GM12878 (cell line): Measurements from ENCODE around the gene FNIP1. TPM values are rescaled to one million over a fixed set of nuclear protein-coding genes. Genes with fewer than 3 reads are reported as not detected.
"Not testable (repeated sequence)": the region's sequence is repeated elsewhere in the genome, so short reads cannot be mapped to it uniquely, and the experiment has no call there.

ENCODE experiments used
- ATAC-seq: fragments of 200-7000 bp; cut with Tn5 transposase; 3 replicates; pipeline ENCODE4 v1.9.1; 2020; ENCODE audit warnings: mild to moderate bottlenecking, moderate library complexity
- BruUV-seq: library from RNA; stranded (reverse); fragments of 400-500 nt; replicated peaks from 2 replicates; lab custom pipeline; 2021; lab: Mats Ljungman, UMichigan
- CTCF ChIA-PET: fragments of 300-600 bp; sonication (Branson Sonifier 250); formaldehyde crosslinking; extraction: SDS; loops from one replicate; lab custom pipeline; 2021; ENCODE audit warnings: inconsistent platforms; lab: Yijun Ruan, JAX
- POLR2A ChIA-PET: fragments of 350-600 bp; formaldehyde crosslinking; extraction: SDS; loops from one replicate; lab custom pipeline; 2021; ENCODE audit warnings: inconsistent platforms; lab: Charles Lee
- RAD21 ChIA-PET: fragments of 300-600 bp; sonication (Branson Sonifier 250); formaldehyde crosslinking; loops from one replicate; lab custom pipeline; 2023; ENCODE audit warnings: antibody characterized with exemption; ENCODE audit not compliant: unreplicated experiment; lab: Charles Lee
- SMC1A ChIA-PET: fragments of 300-600 bp; sonication (Branson Sonifier 250); formaldehyde crosslinking; loops from one replicate; lab custom pipeline; 2023; ENCODE audit not compliant: unreplicated experiment, uncharacterized antibody; lab: Charles Lee
- DNase-seq: peaks from one replicate; pipeline ENCODE4 v3.0.0-alpha.2; 2011; ENCODE audit warnings: low read depth, low spot score
- FAIRE-seq: peaks from 3 replicates; lab custom pipeline; 2011; peaks lifted over from hg19 to GRCh38; lab: Jason Lieb, UNC
- H2AFZ ChIP-seq: 2 replicates; pipeline ENCODE4 v1.6.0; 2011; ENCODE audit warnings: low read depth, low read length, control low read depth; ENCODE audit not compliant: control insufficient read depth
- H3K27ac ChIP-seq: 2 replicates; pipeline ENCODE4 v1.5.1; 2011; ENCODE audit warnings: control low read depth; ENCODE audit not compliant: control insufficient read depth, insufficient read depth
- H3K27me3 ChIP-seq, 2 experiments: replicated peaks in 1 of 2; 2 replicates each; pipeline versions ENCODE4 v1.6.0 to v1.6.1; 2011; ENCODE audit warnings: low read length in 1 of 2; ENCODE audit not compliant: control insufficient read depth in 2 of 2, insufficient read depth in 2 of 2
- H3K36me3 ChIP-seq, 2 experiments: 2 replicates each; pipeline ENCODE4 v1.5.1; 2011; ENCODE audit warnings: low read length in 1 of 2; ENCODE audit not compliant: control insufficient read depth in 2 of 2, insufficient read depth in 2 of 2
- H3K4me1 ChIP-seq: 2 replicates; pipeline ENCODE4 v1.6.1; 2011; ENCODE audit warnings: mild to moderate bottlenecking, low read length, moderate library complexity, mixed read lengths; ENCODE audit not compliant: control insufficient read depth, insufficient read depth
- H3K4me2 ChIP-seq: 2 replicates; pipeline ENCODE4 v1.6.0; 2011; ENCODE audit warnings: control low read depth; ENCODE audit not compliant: control insufficient read depth, insufficient read depth
- H3K4me3 ChIP-seq: fragments of 200-600 bp; sonication (generic); 2 replicates; pipeline ENCODE4 v1.5.1; 2016
- H3K79me2 ChIP-seq: 2 replicates; pipeline ENCODE4 v1.6.0; 2011; ENCODE audit warnings: low read length; ENCODE audit not compliant: control insufficient read depth, insufficient read depth
- H3K9ac ChIP-seq: 2 replicates; pipeline ENCODE4 v1.8.0; 2011; ENCODE audit warnings: low read length, control low read depth, mixed read lengths; ENCODE audit not compliant: control insufficient read depth, insufficient read depth
- H3K9me3 ChIP-seq: replicated peaks from 3 replicates; pipeline ENCODE4 v1.5.1; 2011; ENCODE audit warnings: mild to moderate bottlenecking, low read length; ENCODE audit not compliant: control insufficient read depth, insufficient read depth
- H4K20me1 ChIP-seq: 2 replicates; pipeline ENCODE4 v1.6.0; 2011; ENCODE audit not compliant: control insufficient read depth, insufficient read depth
- CREB1 ChIP-seq: IDR thresholded peaks from 2 replicates; pipeline ENCODE4 v1.6.1; 2012; ENCODE audit warnings: low read depth, mild to moderate bottlenecking, inconsistent platforms
- FOXK2 ChIP-seq: fragments of 450-650 bp; IDR thresholded peaks from 2 replicates; pipeline ENCODE4 v1.6.1; 2017; ENCODE audit warnings: mild to moderate bottlenecking, moderate library complexity
- KAT2A ChIP-seq: conservative IDR thresholded peaks from 2 replicates; pipeline ENCODE4 v1.6.1; 2011; ENCODE audit warnings: low read depth, low read length; ENCODE audit not compliant: control insufficient read depth
- MTA3 ChIP-seq: IDR thresholded peaks from 2 replicates; pipeline ENCODE4 v1.6.1; 2012; ENCODE audit warnings: low read length, inconsistent platforms, borderline replicate concordance
- STAT3 ChIP-seq: IDR thresholded peaks from 2 replicates; pipeline ENCODE4 v1.6.1; 2011; ENCODE audit warnings: low read depth, low read length, improper control_type of control experiment
- WGBS: methylation state at CpG from one replicate; pipeline ENCODE4 v1.1.6; 2016; ENCODE audit warnings: low lambda C conversion rate; ENCODE audit not compliant: insufficient replicate concordance, insufficient coverage; ENCODE audit errors: missing lambda C conversion rate; 5-methylcytosine and 5-hydroxymethylcytosine counted together
- in situ Hi-C: fragments of 300-500 bp; cut with MboI; formaldehyde crosslinking; loops from 9 replicates; pipeline ENCODE4 v1.14.3; 2018; ENCODE audit warnings: mixed read lengths
- intact Hi-C: fragments of 100-400 bp; cut with micrococcal nuclease; formaldehyde crosslinking; loops from one replicate; pipeline ENCODE4 v1.14.2; 2022; ENCODE audit not compliant: unreplicated experiment
- polyA plus RNA-seq, 11 experiments: library from polyadenylated mRNA; depleted of rRNA in 4 of 11; unstranded in 6 of 11; stranded (reverse) in 5 of 11; fragments of >200 nt; fragmentation: Nextera tagmentation in 4 of 11; fragmentation: Illumina TruSeq in 1 of 11; extraction: Ambion mirVana in 4 of 11; extraction: Trizol in 1 of 11; gene quantifications; 1 replicate in 1 of 11; 2 replicates in 10 of 11; pipeline versions ENCODE4 v1.2.1 to v1.2.3, GENCODE V29; 2011 to 2016; ENCODE audit warnings: inconsistent platforms in 2 of 11, missing spikeins in 2 of 11, low read depth in 1 of 11
- total RNA-seq, 4 experiments: library from RNA; depleted of rRNA in 3 of 4; stranded (reverse); fragments of >200 nt in 3 of 4; fragmentation: Illumina TruSeq in 1 of 4; extraction: Trizol in 1 of 4; gene quantifications; 2 replicates each; pipeline versions ENCODE4 v1.2.1 to v1.2.3, GENCODE V29; 2013 to 2021
- TF ChIP-seq, protein P1 (sequence below): fragments of 450-650 bp; IDR thresholded peaks from 2 replicates; pipeline ENCODE4 v1.6.1; 2018; ENCODE audit warnings: borderline replicate concordance, mild to moderate bottlenecking; ENCODE audit not compliant: partially characterized antibody
- TF ChIP-seq, protein P2 (sequence below): IDR thresholded peaks from 2 replicates; pipeline ENCODE4 v1.6.1; 2012; ENCODE audit warnings: mild to moderate bottlenecking, low read depth, low read length

The FNIP1 gene
- total and polyA plus RNA-seq, 10 of the 15 experiments (the other 5 are each of a cell fraction or from before 2014, with no cell fraction given) = 4.3 to 18.0 (median 14.0) TPM

DNA sequence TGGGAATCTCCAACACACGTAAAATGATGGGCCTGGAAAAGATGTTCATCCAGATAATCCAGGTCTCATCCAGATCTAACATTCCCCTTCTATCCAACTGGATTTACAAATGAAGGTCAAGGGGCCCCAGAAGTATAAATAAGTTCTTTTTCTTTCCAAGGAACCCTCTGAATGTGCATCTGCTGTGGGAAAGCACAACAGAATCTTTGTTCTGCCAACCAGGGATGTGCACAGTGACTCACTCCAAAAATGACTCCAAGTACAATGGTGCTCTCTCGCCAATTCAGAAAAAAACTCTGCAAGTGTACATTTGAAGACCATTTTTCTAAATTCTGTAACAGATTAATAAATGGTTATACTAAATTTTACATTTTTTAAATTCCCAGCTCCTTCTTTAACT lies 174.2 kb downstream of the FNIP1 start (continued):
- TF ChIP-seq, protein P1, sequence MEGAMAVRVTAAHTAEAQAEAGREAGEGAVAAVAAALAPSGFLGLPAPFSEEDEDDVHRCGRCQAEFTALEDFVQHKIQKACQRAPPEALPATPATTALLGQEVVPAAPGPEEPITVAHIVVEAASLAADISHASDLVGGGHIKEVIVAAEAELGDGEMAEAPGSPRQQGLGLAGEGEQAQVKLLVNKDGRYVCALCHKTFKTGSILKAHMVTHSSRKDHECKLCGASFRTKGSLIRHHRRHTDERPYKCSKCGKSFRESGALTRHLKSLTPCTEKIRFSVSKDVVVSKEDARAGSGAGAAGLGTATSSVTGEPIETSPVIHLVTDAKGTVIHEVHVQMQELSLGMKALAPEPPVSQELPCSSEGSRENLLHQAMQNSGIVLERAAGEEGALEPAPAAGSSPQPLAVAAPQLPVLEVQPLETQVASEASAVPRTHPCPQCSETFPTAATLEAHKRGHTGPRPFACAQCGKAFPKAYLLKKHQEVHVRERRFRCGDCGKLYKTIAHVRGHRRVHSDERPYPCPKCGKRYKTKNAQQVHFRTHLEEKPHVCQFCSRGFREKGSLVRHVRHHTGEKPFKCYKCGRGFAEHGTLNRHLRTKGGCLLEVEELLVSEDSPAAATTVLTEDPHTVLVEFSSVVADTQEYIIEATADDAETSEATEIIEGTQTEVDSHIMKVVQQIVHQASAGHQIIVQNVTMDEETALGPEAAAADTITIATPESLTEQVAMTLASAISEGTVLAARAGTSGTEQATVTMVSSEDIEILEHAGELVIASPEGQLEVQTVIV = no peak
- TF ChIP-seq KAT2A (no peak), STAT3 (no peak), CREB1 (no peak), FOXK2 (no peak), MTA3 (no peak)
- TF ChIP-seq, protein P2, sequence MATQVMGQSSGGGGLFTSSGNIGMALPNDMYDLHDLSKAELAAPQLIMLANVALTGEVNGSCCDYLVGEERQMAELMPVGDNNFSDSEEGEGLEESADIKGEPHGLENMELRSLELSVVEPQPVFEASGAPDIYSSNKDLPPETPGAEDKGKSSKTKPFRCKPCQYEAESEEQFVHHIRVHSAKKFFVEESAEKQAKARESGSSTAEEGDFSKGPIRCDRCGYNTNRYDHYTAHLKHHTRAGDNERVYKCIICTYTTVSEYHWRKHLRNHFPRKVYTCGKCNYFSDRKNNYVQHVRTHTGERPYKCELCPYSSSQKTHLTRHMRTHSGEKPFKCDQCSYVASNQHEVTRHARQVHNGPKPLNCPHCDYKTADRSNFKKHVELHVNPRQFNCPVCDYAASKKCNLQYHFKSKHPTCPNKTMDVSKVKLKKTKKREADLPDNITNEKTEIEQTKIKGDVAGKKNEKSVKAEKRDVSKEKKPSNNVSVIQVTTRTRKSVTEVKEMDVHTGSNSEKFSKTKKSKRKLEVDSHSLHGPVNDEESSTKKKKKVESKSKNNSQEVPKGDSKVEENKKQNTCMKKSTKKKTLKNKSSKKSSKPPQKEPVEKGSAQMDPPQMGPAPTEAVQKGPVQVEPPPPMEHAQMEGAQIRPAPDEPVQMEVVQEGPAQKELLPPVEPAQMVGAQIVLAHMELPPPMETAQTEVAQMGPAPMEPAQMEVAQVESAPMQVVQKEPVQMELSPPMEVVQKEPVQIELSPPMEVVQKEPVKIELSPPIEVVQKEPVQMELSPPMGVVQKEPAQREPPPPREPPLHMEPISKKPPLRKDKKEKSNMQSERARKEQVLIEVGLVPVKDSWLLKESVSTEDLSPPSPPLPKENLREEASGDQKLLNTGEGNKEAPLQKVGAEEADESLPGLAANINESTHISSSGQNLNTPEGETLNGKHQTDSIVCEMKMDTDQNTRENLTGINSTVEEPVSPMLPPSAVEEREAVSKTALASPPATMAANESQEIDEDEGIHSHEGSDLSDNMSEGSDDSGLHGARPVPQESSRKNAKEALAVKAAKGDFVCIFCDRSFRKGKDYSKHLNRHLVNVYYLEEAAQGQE = no peak

- H3K9me3 ChIP-seq, in situ Hi-C loops, DNase-seq, RAD21 ChIA-PET, FAIRE-seq, H3K27ac ChIP-seq, H3K4me2 ChIP-seq, intact Hi-C loops, CTCF ChIA-PET, H3K4me1 ChIP-seq, H3K27me3 ChIP-seq, H3K9ac ChIP-seq, H2AFZ ChIP-seq, BruUV-seq, H3K4me3 ChIP-seq, H4K20me1 ChIP-seq, POLR2A ChIA-PET, ATAC-seq: not testable (repeated sequence)
- WGBS = 100% methylated on average over 2 of the region's 2 CpGs
- H3K36me3 ChIP-seq = peaks cover 0 to 26% of the 10 kb centered on the region in 2 experiments; a peak in 2 of 4 replicates
- peaks cover 87% of the 10 kb centered on the region for H3K79me2 ChIP-seq
- SMC1A ChIA-PET = interaction anchor here (2.1 kb wide), 1 partner anchor 8 kb away, joined by 12 read pairs; no protein-coding TSS in a partner anchor
These were observed 175.7 kb downstream of the FNIP1 start for GRCh38 chr5:131621164-131621563.
